Measurements from ENCODE around the gene SUFU.

The SUFU gene

DNA sequence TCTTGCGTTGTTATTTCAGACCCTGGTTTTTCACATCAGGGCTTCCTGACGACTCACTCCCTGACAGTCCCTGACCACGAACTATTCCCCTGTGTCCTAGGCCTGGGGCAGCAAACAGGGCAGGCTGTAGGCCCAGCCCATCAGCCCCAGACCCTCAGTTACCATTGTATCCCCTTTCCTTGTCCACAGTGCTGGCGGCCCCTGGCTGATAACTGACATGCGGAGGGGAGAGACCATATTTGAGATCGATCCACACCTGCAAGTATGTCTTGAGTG, 90.0 kb downstream of the SUFU start:
- no peak overlapping the region for H3K27ac ChIP-seq
- H3K4me1 ChIP-seq (ENCODE audit: control insufficient read depth in 1 of 2, insufficient read depth in 1 of 2, low read depth in 1 of 2, low read length in 1 of 2) = peaks cover 24% of the 10 kb centered on the region in 2 experiments
- peaks cover 14% of the 10 kb centered on the region for H3K36me3 ChIP-seq
- no peak overlapping the region for H3K4me3 ChIP-seq (ENCODE audit: low read depth in 1 of 2, low read length in 1 of 2)
- TF ChIP-seq, protein P1, sequence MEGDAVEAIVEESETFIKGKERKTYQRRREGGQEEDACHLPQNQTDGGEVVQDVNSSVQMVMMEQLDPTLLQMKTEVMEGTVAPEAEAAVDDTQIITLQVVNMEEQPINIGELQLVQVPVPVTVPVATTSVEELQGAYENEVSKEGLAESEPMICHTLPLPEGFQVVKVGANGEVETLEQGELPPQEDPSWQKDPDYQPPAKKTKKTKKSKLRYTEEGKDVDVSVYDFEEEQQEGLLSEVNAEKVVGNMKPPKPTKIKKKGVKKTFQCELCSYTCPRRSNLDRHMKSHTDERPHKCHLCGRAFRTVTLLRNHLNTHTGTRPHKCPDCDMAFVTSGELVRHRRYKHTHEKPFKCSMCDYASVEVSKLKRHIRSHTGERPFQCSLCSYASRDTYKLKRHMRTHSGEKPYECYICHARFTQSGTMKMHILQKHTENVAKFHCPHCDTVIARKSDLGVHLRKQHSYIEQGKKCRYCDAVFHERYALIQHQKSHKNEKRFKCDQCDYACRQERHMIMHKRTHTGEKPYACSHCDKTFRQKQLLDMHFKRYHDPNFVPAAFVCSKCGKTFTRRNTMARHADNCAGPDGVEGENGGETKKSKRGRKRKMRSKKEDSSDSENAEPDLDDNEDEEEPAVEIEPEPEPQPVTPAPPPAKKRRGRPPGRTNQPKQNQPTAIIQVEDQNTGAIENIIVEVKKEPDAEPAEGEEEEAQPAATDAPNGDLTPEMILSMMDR (IDR thresholded peaks at IDR 0.05) = no peak
- no peaks in the 10 kb centered on the region for H3K27me3 ChIP-seq
- no peaks in the 10 kb centered on the region for H3K9me3 ChIP-seq

DNA sequence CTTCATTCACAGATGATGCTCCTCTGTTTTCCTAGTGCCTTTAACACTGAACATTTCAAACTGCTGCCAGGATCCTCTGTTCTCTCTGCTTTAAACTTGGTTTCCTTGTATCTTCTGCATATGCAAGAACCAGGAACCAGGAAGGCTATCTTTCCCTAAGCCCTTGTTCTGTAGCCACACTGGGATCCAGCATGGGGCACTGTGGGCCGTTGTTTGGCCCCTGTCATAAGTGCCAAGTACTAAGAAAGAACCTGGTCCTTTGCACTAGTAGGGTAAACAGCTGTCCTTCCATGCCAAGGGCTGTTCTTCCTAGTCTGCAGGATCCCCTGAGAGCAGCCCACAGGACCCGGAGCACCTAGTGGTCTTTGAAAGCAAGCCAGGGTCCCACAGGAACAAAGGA, 91.5 kb downstream of the SUFU start:
- Histone ChIP-seq H3K9me3 (no peaks in the 10 kb centered on the region), H3K27ac (no peak overlapping the region), H3K4me3 (ENCODE audit: low read depth in 1 of 2, low read length in 1 of 2) (no peak overlapping the region), H3K27me3 (no peaks in the 10 kb centered on the region), H3K36me3 (peaks cover 18% of the 10 kb centered on the region), H3K4me1 (ENCODE audit: control insufficient read depth in 1 of 2, insufficient read depth in 1 of 2, low read depth in 1 of 2, low read length in 1 of 2) (peaks cover 39 to 40% of the 10 kb centered on the region in 2 experiments)
- TF ChIP-seq, protein P1 (IDR thresholded peaks at IDR 0.05) = no peak

DNA sequence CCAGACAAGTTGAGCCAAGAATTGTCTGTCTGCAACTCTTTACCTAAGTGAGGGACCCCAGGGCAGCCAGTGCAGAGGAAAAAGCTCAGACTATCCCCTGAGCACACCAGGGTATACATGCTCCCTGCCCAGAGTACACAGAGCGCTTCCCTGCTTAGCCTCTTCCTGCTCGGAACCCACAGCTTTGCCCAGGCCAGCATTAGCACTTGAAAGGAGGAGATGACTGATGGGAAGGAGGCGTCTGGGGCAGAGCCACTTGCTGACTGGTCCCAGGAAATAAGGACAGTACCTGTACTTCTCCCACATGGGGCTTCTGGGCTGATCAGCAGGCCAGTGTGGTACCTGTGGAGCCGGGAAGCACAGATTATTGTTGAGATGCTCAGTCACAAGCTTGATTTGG, 92.1 kb downstream of the SUFU start:
- H3K36me3 ChIP-seq = peaks cover 18% of the 10 kb centered on the region
- no peak overlapping the region for H3K4me3 ChIP-seq (ENCODE audit: low read depth in 1 of 2, low read length in 1 of 2)
- no peaks in the 10 kb centered on the region for H3K9me3 ChIP-seq
- H3K27ac ChIP-seq = no peak overlapping the region
- H3K27me3 ChIP-seq = no peaks in the 10 kb centered on the region
- TF ChIP-seq, protein P1 (IDR thresholded peaks at IDR 0.05) = no peak
- H3K4me1 ChIP-seq (ENCODE audit: control insufficient read depth in 1 of 2, insufficient read depth in 1 of 2, low read depth in 1 of 2, low read length in 1 of 2) = peaks cover 45 to 46% of the 10 kb centered on the region in 2 experiments

DNA sequence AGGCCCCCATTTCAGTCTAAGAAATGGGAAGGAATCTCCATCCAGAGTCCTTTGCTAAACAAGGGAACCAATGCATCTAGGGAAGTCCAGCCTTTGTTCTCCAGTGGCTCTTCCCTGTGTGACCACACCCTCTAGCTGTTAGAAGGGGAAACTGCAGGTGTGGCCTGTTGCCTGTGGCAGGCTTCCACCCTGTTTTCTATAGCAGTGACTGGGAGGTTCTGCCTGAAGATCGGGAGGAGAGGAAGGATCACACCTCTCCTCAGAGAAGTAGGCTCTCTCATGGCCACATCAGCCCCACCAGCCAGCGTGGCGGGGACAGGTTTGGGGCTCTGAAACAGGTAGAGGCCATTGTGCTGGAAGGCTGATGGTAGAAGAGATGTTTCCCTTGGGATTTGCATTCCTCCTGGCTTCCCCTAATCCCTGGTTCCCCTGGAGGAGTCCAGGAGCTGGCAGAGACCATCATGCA, 92.8 kb downstream of the SUFU start:
- peaks cover 49 to 50% of the 10 kb centered on the region in 2 experiments for H3K4me1 ChIP-seq (ENCODE audit: control insufficient read depth in 1 of 2, insufficient read depth in 1 of 2, low read depth in 1 of 2, low read length in 1 of 2)
- H3K36me3 ChIP-seq = peaks cover 18% of the 10 kb centered on the region
- TF ChIP-seq, protein P1 (IDR thresholded peaks at IDR 0.05) = peak; percentile 82
- H3K27ac ChIP-seq = peak overlapping the region; percentile 25
- no peaks in the 10 kb centered on the region for H3K27me3 ChIP-seq
- no peak overlapping the region for H3K4me3 ChIP-seq (ENCODE audit: low read depth in 1 of 2, low read length in 1 of 2)
- no peaks in the 10 kb centered on the region for H3K9me3 ChIP-seq

DNA sequence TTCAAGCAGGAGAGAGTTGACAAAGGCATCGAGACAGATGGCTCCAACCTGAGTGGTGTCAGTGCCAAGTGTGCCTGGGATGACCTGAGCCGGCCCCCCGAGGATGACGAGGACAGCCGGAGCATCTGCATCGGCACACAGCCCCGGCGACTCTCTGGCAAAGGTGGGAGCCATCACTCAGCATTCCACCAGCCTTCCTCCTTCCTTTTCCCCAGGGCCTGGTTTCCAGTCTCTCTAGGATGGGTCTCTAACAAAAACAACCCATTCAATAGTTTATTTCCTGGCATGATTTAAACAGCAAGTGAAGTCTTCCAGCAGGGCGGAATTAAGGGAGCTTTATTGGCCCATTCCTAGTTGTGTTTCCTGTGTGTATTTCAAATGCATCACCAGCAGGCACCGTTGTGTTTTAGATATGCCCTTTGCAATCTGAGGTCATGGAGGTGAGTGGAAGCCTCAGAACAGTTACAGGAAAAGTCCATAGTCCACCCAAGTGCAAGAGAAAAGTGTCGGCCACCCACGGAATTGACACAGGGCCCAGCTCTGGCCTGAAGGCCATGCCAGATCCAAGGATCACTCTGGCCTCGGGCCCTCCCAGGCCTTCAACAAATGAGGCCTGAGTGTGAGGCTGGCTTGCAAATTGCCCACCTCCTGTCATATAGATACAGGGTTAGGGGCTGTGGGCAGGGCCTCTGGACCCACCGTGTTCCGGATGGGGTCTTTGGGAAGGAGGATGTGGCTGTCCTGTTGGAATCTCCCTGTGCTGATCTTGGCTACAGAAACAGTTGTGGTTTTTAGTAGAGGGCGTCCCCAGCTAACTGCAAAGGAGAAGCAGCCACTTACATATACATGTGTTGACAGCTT, 93.6 kb downstream of the SUFU start:
- Histone ChIP-seq H3K4me3 (ENCODE audit: low read depth in 1 of 2, low read length in 1 of 2) (no peak overlapping the region), H3K4me1 (ENCODE audit: control insufficient read depth in 1 of 2, insufficient read depth in 1 of 2, low read depth in 1 of 2, low read length in 1 of 2) (peaks cover 49 to 50% of the 10 kb centered on the region in 2 experiments), H3K9me3 (no peaks in the 10 kb centered on the region), H3K27ac (peak overlapping the region; percentile 38), H3K36me3 (peaks cover 18% of the 10 kb centered on the region), H3K27me3 (no peaks in the 10 kb centered on the region)
- TF ChIP-seq, protein P1 (IDR thresholded peaks at IDR 0.05) = no peak
